Measurements from ENCODE around the gene SUMO3. TPM values are rescaled to one million over a fixed set of nuclear protein-coding genes. Genes with fewer than 3 reads are reported as not detected.

SUMO3 gene
- total RNA-seq, 1 donor from 2014 or later: 73.9 TPM

DNA sequence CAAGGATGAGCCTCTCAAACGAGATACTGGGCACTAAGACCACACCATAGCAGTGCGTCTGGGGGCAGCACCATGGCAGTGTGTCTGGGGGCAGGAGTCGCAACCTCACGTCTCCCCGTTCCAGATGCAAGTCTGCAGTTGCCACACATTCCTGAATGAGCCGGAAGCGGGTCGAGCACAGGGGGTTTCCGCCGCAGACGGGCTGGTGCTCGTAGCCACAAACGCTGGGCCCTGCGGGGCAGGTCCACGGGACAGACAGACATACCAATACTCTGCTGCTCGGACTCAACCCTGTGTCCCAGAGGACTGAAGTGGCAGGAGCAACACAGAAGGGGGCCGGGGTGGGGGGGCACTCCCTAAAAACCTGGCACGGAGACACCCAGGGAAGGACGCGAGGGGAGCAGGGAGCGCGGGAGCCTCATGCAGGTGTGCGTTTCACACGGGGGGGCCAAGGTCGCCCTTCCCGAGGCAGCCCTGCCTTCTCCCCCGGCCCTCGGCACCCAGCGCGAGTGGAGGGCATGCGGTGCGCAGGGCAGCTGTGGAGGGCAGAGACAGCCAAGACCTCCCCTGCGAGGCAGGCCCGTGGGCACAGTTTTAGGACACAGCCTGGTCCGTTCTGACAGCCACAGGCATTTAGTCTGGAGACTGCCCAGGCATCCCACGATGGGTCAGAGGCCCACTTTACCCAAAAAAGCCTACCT is 31.1 kb upstream of the SUMO3 start:
- intact Hi-C loops (cut with DNase I): no loop called here
- ATAC-seq (no peak), DNase-seq (ENCODE audit: missing footprints) (no peak)

DNA sequence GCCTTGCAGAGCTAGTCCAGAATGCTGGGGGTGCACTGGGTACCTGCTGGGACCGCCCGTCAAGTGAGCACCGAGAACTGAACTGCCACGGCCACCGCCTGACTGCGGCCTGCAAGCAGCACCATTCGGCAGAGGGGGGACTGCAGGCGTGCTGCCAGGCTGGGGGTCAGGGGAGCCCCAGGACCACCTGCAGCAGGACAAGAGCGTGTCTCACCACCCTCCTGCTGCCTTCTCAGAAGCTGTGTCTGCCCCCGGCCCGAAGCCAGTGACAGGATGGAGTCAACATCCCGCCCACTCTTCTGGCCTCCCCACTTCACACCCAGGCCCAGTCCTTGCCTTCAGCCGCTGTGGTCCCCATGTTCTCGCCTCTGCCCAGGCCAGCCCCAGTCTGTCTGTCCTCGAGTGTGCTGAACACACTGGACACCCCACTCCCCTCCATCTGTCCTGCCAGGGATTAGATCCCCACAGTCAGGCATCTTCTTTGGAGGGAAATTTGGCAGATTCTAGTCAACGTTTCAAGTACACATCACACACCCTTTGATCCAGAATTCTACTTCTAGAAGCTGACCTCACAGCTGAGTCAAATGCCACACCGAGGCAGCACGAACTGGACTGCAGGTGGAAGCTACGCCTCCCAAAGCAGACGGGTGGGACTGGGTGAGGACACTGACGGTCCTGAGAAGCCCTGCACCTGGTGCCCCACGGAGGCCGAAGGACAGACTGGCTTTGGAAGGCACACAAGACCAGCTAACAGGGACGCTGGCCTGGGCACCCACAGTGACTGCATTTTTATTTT is 29.6 kb upstream of the SUMO3 start:
- intact Hi-C loops (cut with DNase I): loop anchor here (2.0 kb wide), 1 partner anchor 25 kb away; the partner anchor contains the start of gene PTTG1IP

DNA sequence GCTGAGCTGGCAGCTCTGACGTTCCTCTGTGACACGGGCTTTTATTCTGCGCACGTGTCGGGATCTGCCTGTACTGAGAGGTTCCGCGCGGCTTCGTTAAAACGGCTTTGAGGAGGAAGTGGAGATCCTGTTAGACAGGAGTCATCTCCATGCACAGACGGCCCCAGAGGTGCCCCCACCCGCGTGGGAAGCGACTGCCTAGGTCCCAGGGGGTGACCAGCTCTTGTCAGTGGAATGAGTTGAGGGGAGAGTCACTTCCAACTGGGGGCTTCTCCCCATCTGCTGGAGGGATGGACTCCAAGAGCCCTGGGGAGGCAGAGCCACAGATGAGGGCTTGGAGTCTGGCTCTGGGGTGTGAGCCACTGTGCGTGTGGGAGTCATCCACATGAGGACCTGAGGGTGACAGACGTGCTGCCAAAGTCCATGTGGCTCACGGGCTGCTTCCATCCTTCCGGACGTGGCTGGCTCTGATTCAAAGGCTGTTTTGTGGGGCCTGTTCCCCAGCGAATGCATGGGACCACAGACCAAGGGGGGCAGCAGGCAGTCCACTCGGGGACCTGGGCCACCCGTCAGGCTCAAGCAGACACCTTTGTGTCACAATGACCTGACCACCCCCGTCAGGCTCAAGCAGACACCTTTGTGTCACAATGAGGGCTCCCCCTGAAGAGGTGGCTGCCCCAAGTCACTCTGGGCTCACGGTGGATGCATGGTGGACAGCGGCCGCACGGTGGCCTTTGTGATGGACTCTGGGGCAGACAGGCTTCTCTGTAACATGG is 28.8 kb upstream of the SUMO3 start:
- peak; percentile 52 for ATAC-seq
- peak; percentile 79 for DNase-seq (ENCODE audit: missing footprints)
- intact Hi-C loops (cut with DNase I): loop anchor here (2.0 kb wide), 1 partner anchor 26 kb away; the partner anchor contains the start of gene PTTG1IP

More for the DNA sequence above, 29.6 kb upstream of the SUMO3 start:
- ATAC-seq (no peak), DNase-seq (ENCODE audit: missing footprints) (no peak)

DNA sequence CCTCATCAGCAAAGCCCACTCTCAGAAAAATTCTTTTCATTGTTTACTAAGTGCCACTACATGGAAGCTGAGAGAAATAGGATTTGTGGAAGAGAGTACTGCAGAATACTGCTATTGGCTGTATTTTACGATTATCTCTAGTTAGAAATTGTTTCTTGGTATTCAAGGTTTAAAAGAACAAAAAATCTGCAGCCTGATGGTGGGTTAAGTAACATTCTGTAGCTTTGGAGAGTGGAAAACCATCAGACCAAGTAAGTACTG is 28.3 kb upstream of the SUMO3 start:
- ATAC-seq (no peak), DNase-seq (ENCODE audit: missing footprints) (no peak)
- intact Hi-C loops (cut with DNase I): loop anchor here (2.0 kb wide), 1 partner anchor 27 kb away; the partner anchor contains the start of gene PTTG1IP

DNA sequence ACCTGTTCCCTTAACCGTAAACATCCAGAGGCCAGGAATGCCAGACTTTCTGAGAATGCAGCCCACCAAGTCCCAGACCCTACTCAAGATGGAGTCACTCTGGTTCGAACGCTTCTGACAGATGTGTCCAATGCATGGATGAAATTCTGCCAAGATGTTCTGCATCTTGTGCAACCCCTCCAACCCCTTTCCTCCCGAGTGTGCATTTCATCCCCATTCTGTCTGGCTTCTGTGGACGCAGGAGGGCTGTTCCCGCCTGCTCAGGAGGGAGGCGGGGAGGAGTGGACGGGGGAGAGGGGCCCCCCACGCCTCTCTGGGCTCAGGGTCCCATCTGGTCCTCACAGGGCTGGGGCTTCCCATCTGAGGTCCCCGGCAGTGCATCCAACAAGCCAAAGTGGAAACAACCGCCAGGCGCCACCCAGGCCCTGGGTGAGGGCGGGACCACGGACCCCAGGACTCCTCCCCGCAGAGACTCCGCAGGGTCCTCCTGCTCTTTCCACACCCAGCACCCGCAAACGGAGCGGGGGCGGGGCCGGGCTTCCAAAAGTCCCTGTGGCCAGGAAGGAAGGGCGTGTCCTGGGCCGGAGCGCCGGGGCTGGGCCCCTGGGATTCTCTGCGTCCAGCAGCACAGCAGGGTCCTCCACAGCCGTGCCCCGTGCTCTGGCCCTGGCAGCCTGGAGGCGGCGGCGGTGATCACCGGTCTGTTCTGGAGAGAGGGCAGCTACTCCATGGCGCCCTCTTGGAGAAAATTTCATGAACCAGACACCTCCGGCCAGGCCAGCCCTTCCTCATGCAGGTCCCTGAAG is 27.8 kb upstream of the SUMO3 start:
- peak; percentile 78 for ATAC-seq

DNA sequence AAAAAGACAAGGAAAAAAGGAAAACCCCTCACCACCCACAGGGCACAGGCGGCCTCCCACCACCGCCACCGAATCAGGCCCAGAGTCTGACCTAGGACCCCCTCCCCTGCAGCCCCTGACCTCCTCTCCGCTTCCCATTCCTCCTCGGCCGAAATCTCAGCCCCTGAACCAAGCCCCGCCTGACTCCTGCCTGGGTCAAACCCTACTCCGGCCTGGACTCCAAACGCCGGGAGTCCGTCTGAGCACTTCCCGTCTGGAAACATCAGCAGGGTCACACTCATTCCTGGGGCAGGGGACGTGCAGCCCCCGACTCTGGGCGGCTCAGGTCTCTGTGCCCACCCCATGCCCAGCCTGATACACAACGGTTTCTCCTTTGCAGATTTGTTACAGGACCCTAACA is 26.4 kb upstream of the SUMO3 start:
- DNase-seq (ENCODE audit: missing footprints) (no peak), ATAC-seq (no peak)
- intact Hi-C loops (cut with DNase I): no loop called here

More for the DNA sequence above, 27.8 kb upstream of the SUMO3 start:
- DNase-seq (ENCODE audit: missing footprints): peak; percentile 89
- intact Hi-C loops (cut with DNase I): loop anchor here (2.0 kb wide), 1 partner anchor 27 kb away; the partner anchor contains the start of gene PTTG1IP

DNA sequence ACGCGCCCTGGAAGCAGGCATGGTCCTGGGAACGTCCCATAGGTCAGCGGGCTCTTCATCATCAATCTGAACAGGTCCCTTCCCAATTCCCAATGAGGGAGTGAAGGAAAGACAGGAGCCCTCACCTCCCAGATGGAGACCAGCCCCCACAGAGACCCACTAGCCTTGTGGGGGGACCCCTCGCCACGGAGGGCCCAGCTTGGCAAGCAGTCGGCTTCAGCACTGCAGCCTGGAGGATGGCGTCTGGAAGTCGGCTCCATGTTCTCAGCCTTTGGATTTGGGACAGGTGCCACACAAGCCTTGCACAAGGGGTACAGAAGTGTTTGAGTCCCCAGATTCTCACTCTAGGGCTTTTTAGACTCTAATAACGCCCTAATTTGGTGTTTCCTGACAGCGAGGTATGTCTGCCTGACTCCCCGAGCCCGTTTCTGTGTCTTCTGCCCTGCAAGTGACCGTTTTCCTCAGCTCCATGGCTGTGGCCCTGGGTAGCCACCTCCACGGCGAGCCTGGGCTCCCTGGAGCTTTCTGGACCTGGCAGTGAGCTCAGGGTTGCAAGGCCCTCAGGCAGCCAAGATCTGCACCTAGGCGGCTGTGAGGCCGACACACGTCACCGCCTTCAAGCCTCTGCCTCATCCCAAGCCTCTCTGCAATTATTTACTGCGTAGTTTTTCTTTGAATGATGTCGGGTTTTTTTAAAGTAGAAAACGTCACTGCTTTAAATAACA is 25.0 kb upstream of the SUMO3 start:
- intact Hi-C loops (cut with DNase I): no loop called here
- ATAC-seq (no peak), DNase-seq (ENCODE audit: missing footprints) (no peak)

DNA sequence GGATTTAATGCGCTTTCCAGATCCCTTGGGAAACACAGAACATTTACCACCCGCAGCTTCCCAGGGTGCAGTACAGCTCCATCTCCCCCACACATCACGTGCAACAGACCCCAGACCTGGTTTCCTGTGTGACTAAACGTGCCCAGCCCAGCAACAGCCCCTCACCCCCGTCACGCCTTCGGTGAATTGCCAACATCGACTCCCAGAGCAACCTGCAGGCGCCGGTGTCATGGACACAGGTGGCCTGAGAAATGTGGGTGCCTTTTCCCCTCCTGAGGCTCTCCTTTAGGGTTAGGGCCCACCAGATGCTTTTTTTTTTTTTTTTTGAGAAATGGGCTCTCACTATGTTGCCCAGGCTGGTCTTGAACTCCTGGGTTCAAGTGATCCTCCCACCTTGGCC is 24.2 kb upstream of the SUMO3 start:
- DNase-seq (ENCODE audit: missing footprints) (no peak), ATAC-seq (no peak)
- intact Hi-C loops (cut with DNase I): no loop called here

DNA sequence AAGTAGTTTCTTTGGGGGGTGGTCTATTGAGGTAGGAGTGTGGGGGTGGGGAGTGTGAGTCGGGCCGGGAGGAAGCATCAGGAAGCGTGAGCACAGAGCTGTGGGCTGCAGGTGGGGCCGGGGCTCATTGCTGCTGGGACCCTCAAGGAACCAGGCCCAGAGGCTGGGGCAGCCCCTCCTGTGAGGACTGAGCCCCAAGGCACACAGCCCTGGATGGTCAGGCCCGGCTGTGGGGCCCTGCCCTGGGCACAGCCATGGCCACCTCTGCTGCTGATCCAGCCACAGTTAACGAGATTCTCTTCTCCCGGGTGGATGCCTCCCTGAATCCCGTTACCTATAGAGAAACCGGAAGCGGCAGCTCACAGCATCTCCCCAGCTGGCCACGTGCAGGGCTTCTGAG is 22.9 kb upstream of the SUMO3 start:
- no peak for ATAC-seq
- intact Hi-C loops (cut with DNase I): no loop called here
- DNase-seq (ENCODE audit: missing footprints): no peak

DNA sequence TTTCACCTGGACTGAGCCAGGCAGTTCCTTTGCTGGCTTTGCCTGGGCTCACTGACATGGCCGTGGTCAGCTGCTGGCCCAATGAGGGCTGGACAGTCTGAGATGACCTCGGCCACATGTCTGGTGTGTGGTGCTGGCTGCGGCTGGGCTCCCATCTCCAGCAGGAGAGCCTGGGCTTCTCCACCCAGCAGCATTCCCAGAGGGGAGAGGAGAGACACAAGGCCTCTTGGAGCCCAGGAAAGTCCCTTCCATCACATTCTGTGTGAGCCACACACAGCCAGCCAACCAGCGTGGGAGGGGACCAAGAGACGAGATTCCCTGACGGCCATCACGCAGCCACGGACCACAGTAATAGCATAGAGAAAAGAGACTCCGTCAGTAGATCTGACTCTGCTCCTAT is 21.1 kb upstream of the SUMO3 start:
- intact Hi-C loops (cut with DNase I): no loop called here
- DNase-seq (ENCODE audit: missing footprints) (no peak), ATAC-seq (no peak)

DNA sequence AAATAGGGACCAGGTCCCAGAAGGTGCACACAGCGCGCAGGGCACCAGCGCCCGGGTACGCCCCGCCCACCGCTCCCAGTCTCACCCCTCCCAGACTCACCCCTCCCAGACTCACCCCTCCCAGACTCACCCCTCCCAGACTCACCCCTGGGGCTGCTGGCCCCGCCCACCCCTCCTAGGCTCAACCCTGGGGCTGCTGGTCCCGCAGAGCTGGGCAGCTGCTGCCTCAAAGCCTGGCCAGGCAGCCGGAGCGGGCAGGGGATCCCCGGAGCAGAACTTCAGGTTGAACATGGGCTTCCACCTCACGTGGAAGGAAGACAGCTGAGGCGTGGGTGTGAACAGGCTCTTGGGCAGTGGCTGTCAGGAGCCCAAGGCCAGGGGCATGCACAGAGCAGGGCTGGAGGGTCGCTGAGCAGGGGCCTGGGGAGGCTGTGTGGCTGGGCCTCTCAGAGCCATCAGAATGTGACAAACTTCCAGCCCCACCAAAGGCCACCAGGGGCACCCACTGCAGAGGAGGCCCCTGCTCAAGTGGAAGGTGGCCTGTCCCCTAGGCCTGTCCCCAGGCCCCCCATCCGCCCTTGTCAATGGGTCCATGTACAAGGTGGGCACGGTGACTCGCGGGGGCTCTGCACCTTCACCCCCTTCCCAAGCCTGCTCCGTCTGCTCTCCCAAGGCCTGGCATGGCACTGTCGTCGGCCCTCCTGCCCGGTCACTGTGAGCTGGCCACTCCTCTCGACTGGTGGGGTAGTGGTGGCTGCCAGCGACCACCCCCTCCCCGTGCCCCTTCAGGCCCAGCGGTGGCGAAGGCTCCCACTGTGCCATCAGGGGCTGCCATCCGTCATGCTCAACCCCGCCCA is 20.4 kb upstream of the SUMO3 start:
- no peak for ATAC-seq
- intact Hi-C loops (cut with DNase I): no loop called here
- DNase-seq (ENCODE audit: missing footprints): peak; percentile 31

DNA sequence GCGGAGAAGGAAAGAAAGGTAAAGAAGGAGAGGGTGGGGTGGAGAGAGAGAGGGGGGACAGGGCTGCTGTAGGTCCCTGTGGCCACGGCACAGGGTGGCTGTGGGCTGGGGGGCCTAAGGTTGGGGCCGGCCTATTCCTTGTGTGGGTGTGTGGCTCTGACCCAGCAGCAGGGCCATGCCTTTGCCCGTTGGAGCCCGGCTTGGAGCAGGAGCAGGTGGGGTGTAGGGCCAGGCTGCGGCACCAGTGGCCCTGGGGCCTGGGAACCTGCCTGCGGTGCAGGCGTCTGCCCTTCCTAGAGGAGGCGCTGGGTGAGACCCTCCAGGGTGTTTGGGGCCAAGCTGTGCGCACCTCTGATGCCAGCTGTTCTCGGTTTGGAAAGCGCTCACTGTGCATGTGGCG is 19.7 kb upstream of the SUMO3 start:
- no peak for ATAC-seq
- intact Hi-C loops (cut with DNase I): no loop called here
- DNase-seq (ENCODE audit: missing footprints): no peak

DNA sequence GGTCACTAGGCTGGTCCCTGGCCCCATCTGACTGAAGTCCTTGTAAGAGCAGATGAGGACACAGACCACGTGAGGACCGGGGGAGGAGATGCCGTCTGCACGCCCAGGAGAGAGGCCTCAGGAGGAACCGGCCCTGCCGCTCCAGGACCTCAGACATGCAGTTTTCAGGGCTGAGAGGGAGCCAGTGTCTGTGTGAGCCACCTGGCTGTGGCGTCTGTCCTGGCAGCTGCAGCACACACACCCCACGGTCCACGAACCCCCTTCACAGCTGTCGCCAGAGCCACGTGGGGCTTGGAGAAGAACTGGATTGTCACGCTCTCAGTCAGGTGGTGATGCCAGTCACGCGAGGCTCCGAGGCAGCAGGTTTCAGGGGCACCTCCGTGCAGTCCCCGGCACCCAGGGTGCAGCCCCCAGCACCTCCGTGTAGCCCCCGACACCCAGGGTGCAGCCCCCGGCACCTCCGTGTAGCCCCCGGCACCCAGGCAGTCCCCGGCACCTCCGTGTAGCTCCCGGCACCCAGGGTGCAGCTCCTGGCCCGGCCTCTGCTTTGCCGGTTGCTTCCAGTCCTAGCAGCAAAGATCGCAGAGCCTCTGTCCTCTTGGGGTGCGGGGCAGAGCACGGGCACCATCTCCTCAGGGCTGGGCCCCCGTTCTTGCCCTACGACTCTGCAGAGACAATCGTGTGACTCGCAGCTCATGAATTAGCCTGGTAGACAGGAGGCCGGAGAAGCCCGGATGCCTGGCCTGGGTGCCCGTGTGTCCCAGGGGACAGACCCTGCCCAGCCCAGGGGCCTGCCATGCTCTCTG is 19.0 kb upstream of the SUMO3 start:
- DNase-seq (ENCODE audit: missing footprints): no peak
- intact Hi-C loops (cut with DNase I): no loop called here
- peak; percentile 65 for ATAC-seq

DNA sequence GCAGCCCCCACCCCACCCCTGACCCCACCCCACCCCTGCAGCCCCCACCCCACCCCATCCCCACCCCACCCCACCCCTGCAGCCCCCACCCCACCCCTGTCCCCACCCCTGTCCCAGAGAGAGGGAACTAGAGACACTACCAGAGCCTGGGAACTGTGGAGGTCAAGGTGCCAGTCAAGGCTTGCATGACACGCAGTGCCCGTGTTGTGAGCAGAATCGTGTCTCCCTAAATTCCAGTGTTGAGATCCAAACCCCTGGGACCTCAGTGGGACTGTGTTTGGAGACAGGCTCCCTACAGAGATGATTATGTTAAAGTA is 18.4 kb upstream of the SUMO3 start:
- intact Hi-C loops (cut with DNase I): no loop called here
- ATAC-seq: no peak
- no peak for DNase-seq (ENCODE audit: missing footprints)

DNA sequence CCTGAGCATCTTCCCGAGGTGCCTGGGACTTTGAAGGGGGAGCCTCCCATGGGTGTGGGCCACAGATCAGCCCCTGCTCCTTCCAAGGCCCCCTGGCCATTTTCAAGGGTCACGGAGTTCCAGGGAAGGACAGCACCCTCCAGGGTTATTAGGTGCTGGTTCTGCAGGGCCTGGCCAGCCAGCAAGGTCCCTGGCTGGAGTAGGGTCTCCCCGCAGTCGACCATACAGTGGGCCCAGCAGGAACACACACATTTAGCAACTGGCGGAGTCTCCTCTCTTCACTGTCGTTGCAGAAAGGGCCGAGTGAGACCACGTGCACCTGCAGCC is 17.7 kb upstream of the SUMO3 start:
- intact Hi-C loops (cut with DNase I): no loop called here
- DNase-seq (ENCODE audit: missing footprints) (no peak), ATAC-seq (no peak)

DNA sequence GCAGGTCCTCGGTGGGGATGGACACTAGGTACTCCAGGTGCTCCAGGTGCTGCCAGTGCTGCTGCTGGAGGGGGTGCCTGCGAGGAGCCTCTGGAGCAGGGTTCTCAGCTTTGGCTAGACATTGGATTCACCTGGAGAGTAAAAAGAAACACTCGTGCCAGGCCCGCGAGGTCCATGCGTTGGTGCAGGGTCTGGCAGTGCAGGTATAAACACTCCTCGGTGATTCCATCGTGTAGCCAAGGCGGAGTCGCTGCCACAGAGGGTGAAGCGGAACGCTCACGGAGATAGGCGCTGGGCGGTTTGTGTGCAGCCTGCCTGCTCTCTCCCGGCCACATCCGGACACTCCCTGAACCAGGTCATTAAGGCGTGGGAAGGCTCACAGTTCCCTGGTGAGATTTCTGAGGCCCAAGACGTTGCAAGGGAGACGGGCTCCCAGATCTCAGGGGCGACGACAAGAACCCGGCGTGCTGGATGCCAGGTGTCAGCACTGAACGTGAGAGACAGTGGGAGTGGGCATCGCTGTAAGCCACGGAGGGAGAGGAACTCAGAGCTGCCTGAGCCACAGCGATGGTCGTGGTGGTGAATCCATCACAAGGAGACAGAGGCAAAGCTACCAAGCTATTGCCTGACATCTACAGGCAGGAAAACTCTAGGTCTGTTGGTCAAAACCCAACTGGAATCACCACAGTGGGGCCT is 17.2 kb upstream of the SUMO3 start:
- intact Hi-C loops (cut with DNase I): no loop called here
- ATAC-seq: no peak
- no peak for DNase-seq (ENCODE audit: missing footprints)
